SK-N-SH (cell line): ENCODE results near the gene CATSPERD. TPM values are rescaled to one million over a fixed set of nuclear protein-coding genes. Genes with fewer than 3 reads are reported as not detected.

ENCODE experiments used
- CTCF ChIA-PET: fragments of 300-600, 350-600 bp; formaldehyde crosslinking; extraction: SDS; loops from one replicate; lab custom pipeline; 2021; lab: Yijun Ruan, JAX
- POLR2A ChIA-PET: fragments of 350-600 bp; sonication (Branson Sonifier 250); formaldehyde crosslinking; extraction: SDS; loops from one replicate; lab custom pipeline; 2020; ENCODE audit warnings: antibody characterized with exemption, inconsistent platforms; lab: Yijun Ruan, JAX
- DNase-seq: peaks from one replicate; pipeline ENCODE4 v3.0.0; 2012
- H2AFZ ChIP-seq: fragments of 200-600 bp; sonication (generic); 2 replicates; pipeline ENCODE4 v1.8.1; 2016; ENCODE audit warnings: antibody characterized with exemption, mild to moderate bottlenecking, low read depth
- H3F3A ChIP-seq: fragments of 200-600 bp; sonication (generic); replicated peaks from 2 replicates; pipeline ENCODE3; 2016; ENCODE audit warnings: antibody characterized with exemption, mild to moderate bottlenecking; ENCODE audit not compliant: insufficient read depth
- H3K27ac ChIP-seq, 2 experiments: fragments of 200-500 bp in 1 of 2; fragments of 200-600 bp in 1 of 2; sonication (Bioruptor generic) in 1 of 2; sonication (generic), shearing (Covaris generic) in 1 of 2; 2 replicates each; pipeline versions ENCODE4 v1.5.1 to v1.6.1; 2014 to 2016; ENCODE audit warnings: low read depth in 2 of 2, inconsistent platforms in 1 of 2, low read length in 1 of 2, mild to moderate bottlenecking in 1 of 2, mixed read lengths in 1 of 2
- H3K27me3 ChIP-seq: fragments of 200-600 bp; sonication (generic), shearing (Covaris generic); 2 replicates; pipeline ENCODE4 v1.6.1; 2016; ENCODE audit warnings: mixed run types; ENCODE audit not compliant: insufficient read depth
- H3K36me3 ChIP-seq, 2 experiments: fragments of 200-500 bp in 1 of 2; fragments of 200-600 bp in 1 of 2; sonication (Bioruptor generic) in 1 of 2; sonication (generic) in 1 of 2; replicated peaks in 1 of 2; 2 replicates each; pipeline versions ENCODE3 to v1.5.1; 2014 to 2016; ENCODE audit warnings: low read length in 1 of 2, mild to moderate bottlenecking in 1 of 2; ENCODE audit not compliant: insufficient read depth in 2 of 2, control insufficient read depth in 1 of 2
- H3K4me1 ChIP-seq, 2 experiments: fragments of 200-500 bp in 1 of 2; fragments of 200-600 bp in 1 of 2; sonication (Bioruptor generic) in 1 of 2; sonication (generic), shearing (Covaris generic) in 1 of 2; 2 replicates each; pipeline versions ENCODE4 v1.5.1 to v1.6.1; 2014 to 2016; ENCODE audit warnings: low read depth in 1 of 2, low read length in 1 of 2, mixed run types in 1 of 2; ENCODE audit not compliant: insufficient read depth in 2 of 2, control insufficient read depth in 1 of 2
- H3K4me2 ChIP-seq: fragments of 200-600 bp; sonication (generic), shearing (Covaris generic); 2 replicates; pipeline ENCODE4 v1.6.1; 2017; ENCODE audit warnings: mixed run types
- H3K4me3 ChIP-seq, 2 experiments: fragments of 200-500 bp in 1 of 2; fragments of 200-600 bp in 1 of 2; sonication (Bioruptor generic) in 1 of 2; sonication (generic), shearing (Covaris generic) in 1 of 2; 2 replicates each; pipeline versions ENCODE4 v1.5.1 to v1.8.1; 2014 to 2016; ENCODE audit warnings: low read depth in 2 of 2, inconsistent platforms in 1 of 2, low read length in 1 of 2, mild to moderate bottlenecking in 1 of 2, mixed read lengths in 1 of 2, moderate library complexity in 1 of 2
- H3K79me2 ChIP-seq: fragments of 200-600 bp; sonication (generic); 2 replicates; pipeline ENCODE4 v1.8.1; 2017; ENCODE audit warnings: mild to moderate bottlenecking; ENCODE audit not compliant: insufficient read depth
- H3K9ac ChIP-seq: fragments of 200-600 bp; sonication (generic); 2 replicates; pipeline ENCODE4 v1.6.1; 2017; ENCODE audit warnings: mixed run types
- H3K9me2 ChIP-seq: fragments of 200-600 bp; sonication (generic); 2 replicates; pipeline ENCODE4 v1.6.1; 2017; ENCODE audit warnings: mixed run types
- H3K9me3 ChIP-seq: fragments of 200-600 bp; sonication (generic); 2 replicates; pipeline ENCODE4 v1.6.1; 2017; ENCODE audit warnings: mixed run types, mild to moderate bottlenecking, moderate library complexity
- H4K20me1 ChIP-seq: fragments of 200-600 bp; sonication (generic); 2 replicates; pipeline ENCODE4 v1.6.1; 2017; ENCODE audit warnings: mild to moderate bottlenecking, mixed run types; ENCODE audit not compliant: insufficient read depth
- CTCF ChIP-seq: fragments of 200-600 bp; sonication (generic); IDR thresholded peaks from 2 replicates; pipeline ENCODE4 v1.6.1; 2017; ENCODE audit warnings: antibody characterized with exemption, mild to moderate bottlenecking, moderate library complexity
- EZH2phosphoT487 ChIP-seq: fragments of 200-600 bp; sonication (generic); IDR thresholded peaks from 2 replicates; pipeline ENCODE4 v1.6.1; 2017; ENCODE audit warnings: low read depth, mixed run types, mild to moderate bottlenecking, antibody characterized with exemption, moderate library complexity, borderline replicate concordance
- FOSL2 ChIP-seq: IDR thresholded peaks from 2 replicates; pipeline ENCODE4 v1.4.0; 2012; ENCODE audit warnings: low read depth, mild to moderate bottlenecking, moderate library complexity, borderline replicate concordance
- FOXM1 ChIP-seq: IDR thresholded peaks from 2 replicates; pipeline ENCODE4 v1.4.0; 2012; ENCODE audit warnings: low read depth, mild to moderate bottlenecking
- GABPA ChIP-seq: IDR thresholded peaks from 2 replicates; pipeline ENCODE4 v1.4.0; 2012; ENCODE audit warnings: low read depth, mild to moderate bottlenecking
- JUND ChIP-seq: IDR thresholded peaks from 2 replicates; pipeline ENCODE4 v1.4.0; 2012
- MEF2A ChIP-seq: IDR thresholded peaks from 2 replicates; pipeline ENCODE4 v1.4.0; 2012; ENCODE audit warnings: low read depth, borderline replicate concordance
- POLR2AphosphoS5 ChIP-seq: IDR thresholded peaks from 2 replicates; pipeline ENCODE4 v1.6.1; 2012; ENCODE audit warnings: low read depth, low read length
- RAD21 ChIP-seq: IDR thresholded peaks from 2 replicates; pipeline ENCODE4 v1.6.1; 2012; ENCODE audit warnings: mild to moderate bottlenecking, low read length
- RCOR1 ChIP-seq: fragments of 150-350 bp; IDR thresholded peaks from 2 replicates; pipeline ENCODE4 v1.6.1; 2017; ENCODE audit warnings: antibody characterized with exemption, low read length
- RXRA ChIP-seq: IDR thresholded peaks from 2 replicates; pipeline ENCODE4 v1.4.0; 2012; ENCODE audit warnings: low read depth, mild to moderate bottlenecking, borderline replicate concordance
- SMC3 ChIP-seq: IDR thresholded peaks from 2 replicates; pipeline ENCODE4 v1.6.1; 2012; ENCODE audit warnings: low read depth, low read length, improper control_type of control experiment
- TAF1 ChIP-seq: IDR thresholded peaks from 2 replicates; pipeline ENCODE4 v1.6.1; 2012; ENCODE audit warnings: low read depth, mild to moderate bottlenecking, low read length, moderate library complexity, borderline replicate concordance
- TCF12 ChIP-seq: IDR thresholded peaks from 2 replicates; pipeline ENCODE4 v1.4.0; 2012
- YY1 ChIP-seq: IDR thresholded peaks from 2 replicates; pipeline ENCODE4 v1.4.0; 2012; ENCODE audit warnings: low read depth, mild to moderate bottlenecking
- WGBS: methylation state at CpG from one replicate; pipeline ENCODE4 v1.1.6; 2017; ENCODE audit warnings: low lambda C conversion rate; 5-methylcytosine and 5-hydroxymethylcytosine counted together
- polyA plus RNA-seq, 3 experiments: library from polyadenylated mRNA; depleted of rRNA; stranded (reverse); fragments of >200 nt; gene quantifications; 2 replicates each; pipeline ENCODE4 v1.2.3, GENCODE V29; 2012
- TF ChIP-seq, protein P1 (sequence below): fragments of 150-350 bp; IDR thresholded peaks from 2 replicates; pipeline ENCODE4 v1.6.1; 2017; ENCODE audit warnings: antibody characterized with exemption, low read length, low read depth, borderline replicate concordance
- TF ChIP-seq, protein P2 (sequence below): fragments of 150-350 bp; IDR thresholded peaks from 2 replicates; pipeline ENCODE4 v1.6.1; 2016; ENCODE audit warnings: mild to moderate bottlenecking, low read depth, low read length
- TF ChIP-seq, protein P3 (sequence below): IDR thresholded peaks from 2 replicates; pipeline ENCODE4 v1.4.0; 2012; ENCODE audit warnings: low read depth, borderline replicate concordance
- TF ChIP-seq, protein P4 (sequence below): IDR thresholded peaks from 2 replicates; pipeline ENCODE4; 2012

Gene CATSPERD
- polyA plus RNA-seq, 1 of the 3 experiments (the other 2 are of a cell fraction), result not detected

GRCh38 chr19:5686647-5687359 lies 33.6 kb upstream of the CATSPERD start (continued):
- TF ChIP-seq, protein P1, sequence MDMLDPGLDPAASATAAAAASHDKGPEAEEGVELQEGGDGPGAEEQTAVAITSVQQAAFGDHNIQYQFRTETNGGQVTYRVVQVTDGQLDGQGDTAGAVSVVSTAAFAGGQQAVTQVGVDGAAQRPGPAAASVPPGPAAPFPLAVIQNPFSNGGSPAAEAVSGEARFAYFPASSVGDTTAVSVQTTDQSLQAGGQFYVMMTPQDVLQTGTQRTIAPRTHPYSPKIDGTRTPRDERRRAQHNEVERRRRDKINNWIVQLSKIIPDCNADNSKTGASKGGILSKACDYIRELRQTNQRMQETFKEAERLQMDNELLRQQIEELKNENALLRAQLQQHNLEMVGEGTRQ, result no peak
- TF ChIP-seq POLR2AphosphoS5 (no peak), FOXM1 (no peak), SMC3 (peak; percentile 9; the same call in 1 of the 2 replicates), CTCF (peak; percentile 72), RXRA (no peak), EZH2phosphoT487 (no peak), RCOR1 (peak; percentile 41; the same call in 1 of the 2 replicates)
- TF ChIP-seq, protein P2, sequence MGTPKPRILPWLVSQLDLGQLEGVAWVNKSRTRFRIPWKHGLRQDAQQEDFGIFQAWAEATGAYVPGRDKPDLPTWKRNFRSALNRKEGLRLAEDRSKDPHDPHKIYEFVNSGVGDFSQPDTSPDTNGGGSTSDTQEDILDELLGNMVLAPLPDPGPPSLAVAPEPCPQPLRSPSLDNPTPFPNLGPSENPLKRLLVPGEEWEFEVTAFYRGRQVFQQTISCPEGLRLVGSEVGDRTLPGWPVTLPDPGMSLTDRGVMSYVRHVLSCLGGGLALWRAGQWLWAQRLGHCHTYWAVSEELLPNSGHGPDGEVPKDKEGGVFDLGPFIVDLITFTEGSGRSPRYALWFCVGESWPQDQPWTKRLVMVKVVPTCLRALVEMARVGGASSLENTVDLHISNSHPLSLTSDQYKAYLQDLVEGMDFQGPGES, result no peak

- H3F3A ChIP-seq, result peaks cover 37% of the 10 kb centered on the region
- peaks cover 0 to 15% of the 10 kb centered on the region in 2 experiments; a peak in 1 of 4 replicates for H3K4me1 ChIP-seq
- no peak overlapping the region for H3K9ac ChIP-seq
- peaks cover 3 to 10% of the 10 kb centered on the region in 2 experiments for H3K36me3 ChIP-seq
- peak; percentile 40 for DNase-seq
- no peaks in the 10 kb centered on the region for H3K9me2 ChIP-seq
- TF ChIP-seq, protein P3, sequence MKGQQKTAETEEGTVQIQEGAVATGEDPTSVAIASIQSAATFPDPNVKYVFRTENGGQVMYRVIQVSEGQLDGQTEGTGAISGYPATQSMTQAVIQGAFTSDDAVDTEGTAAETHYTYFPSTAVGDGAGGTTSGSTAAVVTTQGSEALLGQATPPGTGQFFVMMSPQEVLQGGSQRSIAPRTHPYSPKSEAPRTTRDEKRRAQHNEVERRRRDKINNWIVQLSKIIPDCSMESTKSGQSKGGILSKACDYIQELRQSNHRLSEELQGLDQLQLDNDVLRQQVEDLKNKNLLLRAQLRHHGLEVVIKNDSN, result no peak
- TF ChIP-seq RAD21, result no peak
- TF ChIP-seq TCF12, result no peak
- no peak for TF ChIP-seq MEF2A
- no peak for TF ChIP-seq YY1
- TF ChIP-seq GABPA, result no peak
- no peak for TF ChIP-seq TAF1
- no peak for TF ChIP-seq JUND
- TF ChIP-seq FOSL2, result no peak
- TF ChIP-seq, protein P1, result no peak
- TF ChIP-seq, protein P4, sequence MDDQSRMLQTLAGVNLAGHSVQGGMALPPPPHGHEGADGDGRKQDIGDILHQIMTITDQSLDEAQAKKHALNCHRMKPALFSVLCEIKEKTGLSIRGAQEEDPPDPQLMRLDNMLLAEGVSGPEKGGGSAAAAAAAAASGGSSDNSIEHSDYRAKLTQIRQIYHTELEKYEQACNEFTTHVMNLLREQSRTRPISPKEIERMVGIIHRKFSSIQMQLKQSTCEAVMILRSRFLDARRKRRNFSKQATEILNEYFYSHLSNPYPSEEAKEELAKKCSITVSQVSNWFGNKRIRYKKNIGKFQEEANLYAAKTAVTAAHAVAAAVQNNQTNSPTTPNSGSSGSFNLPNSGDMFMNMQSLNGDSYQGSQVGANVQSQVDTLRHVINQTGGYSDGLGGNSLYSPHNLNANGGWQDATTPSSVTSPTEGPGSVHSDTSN, result no peak
- ChIA-PET POLR2A (interaction anchor here (0.6 to 1.0 kb wide), 2 partner anchors 27 to 65 kb away, joined by 3 read pairs; partner anchors contain the start of genes SAFB and SAFB2), CTCF (interaction anchor here (0.6 to 1.9 kb wide), 14 partner anchors 10 to 1417 kb away, joined by 3 to 14 read pairs (median 4); partner anchors contain the start of genes CATSPERD, LONP1, SAFB and SAFB2)
- peak overlapping the region; percentile 85; the same call in 1 of the 2 replicates for H3K4me2 ChIP-seq
- no peaks in the 10 kb centered on the region for H3K27me3 ChIP-seq
- peak overlapping the region in 1 of 2 experiments; percentile 68; a peak in 2 of 4 replicates for H3K4me3 ChIP-seq
- H3K9me3 ChIP-seq, result no peaks in the 10 kb centered on the region
- WGBS, result 95% methylated on average over 27 of the region's 76 CpGs
- no peak overlapping the region for H2AFZ ChIP-seq
- H4K20me1 ChIP-seq, result peaks cover 24% of the 10 kb centered on the region
- H3K79me2 ChIP-seq, result peaks cover 25% of the 10 kb centered on the region
- H3K27ac ChIP-seq, result no peak overlapping the region; a peak in 1 of 4 replicates
Observed at GRCh38 chr19:5687360-5688198, 32.9 kb upstream of the CATSPERD start.
